Neural progenitor cell (in vitro differentiated cells): ENCODE results near the gene REPS1. TPM values are rescaled to one million over a fixed set of nuclear protein-coding genes. Genes with fewer than 3 reads are reported as not detected.

Experiments
- total RNA-seq: library from RNA; depleted of rRNA; stranded (reverse); fragments of >200 nt; gene quantifications from 2 replicates; pipeline ENCODE4 v1.2.3, GENCODE V29; 2015; ENCODE audit warnings: low replicate concordance

REPS1 gene
- total RNA-seq, 1 donor from 2014 or later = 97.5 TPM

Other genes starting within 250 kb of the REPS1 start
- 22.1 and 30.2 TPM in 2 replicates for gene CCDC28A, start 214.5 kb downstream of the REPS1 start, total RNA-seq
- gene ECT2L, start 192.2 kb downstream of the REPS1 start, total RNA-seq = 0.06 TPM in 1 of 2 replicates, not detected in the other
- 134 and 242 TPM in 2 replicates for gene ABRACL, start 40.5 kb upstream of the REPS1 start, total RNA-seq
- 10.3 and 12.7 TPM in 2 replicates for gene HECA, start 146.8 kb upstream of the REPS1 start, total RNA-seq